GM18951 (cell line): ENCODE data around the gene UBTFL1.

Experiments used
- POLR2A ChIP-seq: IDR thresholded peaks from 4 replicates; pipeline ENCODE4 v1.6.1; 2011; ENCODE audit warnings: mild to moderate bottlenecking; ENCODE audit not compliant: insufficient read length, insufficient read depth; ENCODE audit errors: extremely low read depth
- in situ Hi-C: fragments of 300-500 bp; cut with MboI; formaldehyde crosslinking; loops from one replicate; pipeline ENCODE4 v1.12.0; 2022; ENCODE audit warnings: low sequenced_read_pairs, mixed read lengths, inconsistent platforms; ENCODE audit not compliant: unreplicated experiment

The UBTFL1 gene

GRCh38 chr11:90135016-90135415 is 49.3 kb downstream of the UBTFL1 start:
- no peak for TF ChIP-seq POLR2A
- in situ Hi-C loops: no loop called here
